OCI-LY3 (cell line): ENCODE measurements around the gene CEBPB.

ENCODE experiments used
- H2AFZ ChIP-seq: fragments of 200-600, 300-600 bp; shearing (Covaris generic); 2 replicates; pipeline ENCODE4 v1.6.0; 2014; ENCODE audit warnings: antibody characterized with exemption, low read depth, low read length
- H3K27ac ChIP-seq: fragments of 200-600, 300-600 bp; sonication (generic); 2 replicates; pipeline ENCODE4 v1.5.1; 2014; ENCODE audit warnings: mild to moderate bottlenecking, low read length, moderate library complexity, mixed read lengths
- H3K27me3 ChIP-seq: fragments of 200-600, 300-600 bp; sonication (generic); 2 replicates; pipeline ENCODE4 v1.6.1; 2014; ENCODE audit warnings: low read depth, low read length, mixed read lengths
- H3K36me3 ChIP-seq: fragments of 200-600, 300-600 bp; sonication (generic); replicated peaks from 2 replicates; pipeline ENCODE3; 2014; ENCODE audit warnings: low read depth, low read length, mixed read lengths
- H3K4me1 ChIP-seq: fragments of 300-600, 200-600 bp; sonication (generic); 2 replicates; pipeline ENCODE4 v1.6.1; 2014; ENCODE audit warnings: low read length, mixed read lengths
- H3K4me2 ChIP-seq: fragments of 200-600, 300-600 bp; sonication (generic); 2 replicates; pipeline ENCODE4 v1.6.1; 2014; ENCODE audit warnings: low read length, mixed read lengths
- H3K4me3 ChIP-seq: fragments of 300-600, 200-600 bp; sonication (generic); 2 replicates; pipeline ENCODE4 v1.5.1; 2014; ENCODE audit warnings: antibody characterized with exemption, mild to moderate bottlenecking, low read length, moderate library complexity
- H3K79me2 ChIP-seq: fragments of 300-600, 200-600 bp; shearing (Covaris generic); 2 replicates; pipeline ENCODE4 v1.6.1; 2014; ENCODE audit warnings: mild to moderate bottlenecking, low read length, mixed read lengths
- H3K9ac ChIP-seq: fragments of 300-600, 200-600 bp; shearing (Covaris generic); 2 replicates; pipeline ENCODE4 v1.6.0; 2014; ENCODE audit warnings: mild to moderate bottlenecking, low read length, moderate library complexity
- H3K9me3 ChIP-seq: fragments of 200-600, 300-600 bp; shearing (Covaris generic); 2 replicates; pipeline ENCODE4 v1.6.1; 2014; ENCODE audit warnings: low read length, mixed read lengths; ENCODE audit not compliant: insufficient read depth
- H4K20me1 ChIP-seq: fragments of 200-600, 300-600 bp; sonication (generic); 2 replicates; pipeline ENCODE4 v1.6.1; 2016; ENCODE audit warnings: low read length, mixed read lengths; ENCODE audit not compliant: insufficient read depth
- EZH2phosphoT487 ChIP-seq: fragments of 200-600 bp; shearing (Covaris generic); IDR thresholded peaks from 2 replicates; pipeline ENCODE4 v1.6.1; 2018; ENCODE audit warnings: antibody characterized with exemption, mixed run types, low read depth
- TF ChIP-seq, protein P1 (sequence below): fragments of 200-600, 300-600 bp; sonication (generic); IDR thresholded peaks from 2 replicates; pipeline ENCODE4 v1.5.1; 2014; ENCODE audit warnings: antibody characterized with exemption, low read length, low read depth

Gene CEBPB

GRCh38 chr20:50144362-50144761 is 46.3 kb upstream of the CEBPB start:
- peaks cover 29% of the 10 kb centered on the region for H3K79me2 ChIP-seq
- H4K20me1 ChIP-seq = peaks cover 21% of the 10 kb centered on the region
- no peak overlapping the region for H3K27ac ChIP-seq
- H3K9me3 ChIP-seq = no peaks in the 10 kb centered on the region
- H3K4me2 ChIP-seq = no peak overlapping the region
- no peak overlapping the region for H3K9ac ChIP-seq
- H3K4me1 ChIP-seq = no peaks in the 10 kb centered on the region
- TF ChIP-seq, protein P1, sequence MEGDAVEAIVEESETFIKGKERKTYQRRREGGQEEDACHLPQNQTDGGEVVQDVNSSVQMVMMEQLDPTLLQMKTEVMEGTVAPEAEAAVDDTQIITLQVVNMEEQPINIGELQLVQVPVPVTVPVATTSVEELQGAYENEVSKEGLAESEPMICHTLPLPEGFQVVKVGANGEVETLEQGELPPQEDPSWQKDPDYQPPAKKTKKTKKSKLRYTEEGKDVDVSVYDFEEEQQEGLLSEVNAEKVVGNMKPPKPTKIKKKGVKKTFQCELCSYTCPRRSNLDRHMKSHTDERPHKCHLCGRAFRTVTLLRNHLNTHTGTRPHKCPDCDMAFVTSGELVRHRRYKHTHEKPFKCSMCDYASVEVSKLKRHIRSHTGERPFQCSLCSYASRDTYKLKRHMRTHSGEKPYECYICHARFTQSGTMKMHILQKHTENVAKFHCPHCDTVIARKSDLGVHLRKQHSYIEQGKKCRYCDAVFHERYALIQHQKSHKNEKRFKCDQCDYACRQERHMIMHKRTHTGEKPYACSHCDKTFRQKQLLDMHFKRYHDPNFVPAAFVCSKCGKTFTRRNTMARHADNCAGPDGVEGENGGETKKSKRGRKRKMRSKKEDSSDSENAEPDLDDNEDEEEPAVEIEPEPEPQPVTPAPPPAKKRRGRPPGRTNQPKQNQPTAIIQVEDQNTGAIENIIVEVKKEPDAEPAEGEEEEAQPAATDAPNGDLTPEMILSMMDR = no peak
- no peak for TF ChIP-seq EZH2phosphoT487
- H3K27me3 ChIP-seq = no peaks in the 10 kb centered on the region
- H3K4me3 ChIP-seq = no peak overlapping the region
- peaks cover 40% of the 10 kb centered on the region for H3K36me3 ChIP-seq
- no peak overlapping the region for H2AFZ ChIP-seq

DNA sequence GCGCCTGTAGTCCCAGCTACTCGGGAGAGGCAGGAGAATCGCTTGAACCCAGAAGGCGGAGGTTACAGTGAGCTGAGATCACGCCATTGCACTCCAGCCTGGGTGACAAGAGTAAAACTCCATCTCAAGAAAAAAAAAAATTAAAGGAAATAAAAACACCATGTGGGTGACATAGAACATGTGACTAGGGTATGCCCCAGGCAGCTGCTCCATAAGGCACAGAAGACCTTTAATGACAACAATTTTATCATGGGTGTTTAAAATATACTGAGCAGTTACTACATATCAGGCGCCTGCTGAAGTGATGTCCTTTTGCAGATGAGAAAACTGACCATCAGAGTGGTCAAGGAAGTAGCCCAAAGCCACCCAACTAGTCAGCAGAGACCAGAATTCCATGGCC is 45.1 kb upstream of the CEBPB start:
- no peak overlapping the region for H2AFZ ChIP-seq
- no peak for TF ChIP-seq EZH2phosphoT487
- TF ChIP-seq, protein P1 = no peak
- H3K4me2 ChIP-seq = no peak overlapping the region
- H3K27me3 ChIP-seq = no peaks in the 10 kb centered on the region
- no peak overlapping the region for H3K4me3 ChIP-seq
- H3K36me3 ChIP-seq = peaks cover 32% of the 10 kb centered on the region
- H3K9ac ChIP-seq = no peak overlapping the region
- H4K20me1 ChIP-seq = peaks cover 21% of the 10 kb centered on the region; the same call in 1 of the 2 replicates
- no peak overlapping the region for H3K27ac ChIP-seq
- H3K4me1 ChIP-seq = no peaks in the 10 kb centered on the region
- H3K9me3 ChIP-seq = no peaks in the 10 kb centered on the region
- H3K79me2 ChIP-seq = peaks cover 36% of the 10 kb centered on the region

DNA sequence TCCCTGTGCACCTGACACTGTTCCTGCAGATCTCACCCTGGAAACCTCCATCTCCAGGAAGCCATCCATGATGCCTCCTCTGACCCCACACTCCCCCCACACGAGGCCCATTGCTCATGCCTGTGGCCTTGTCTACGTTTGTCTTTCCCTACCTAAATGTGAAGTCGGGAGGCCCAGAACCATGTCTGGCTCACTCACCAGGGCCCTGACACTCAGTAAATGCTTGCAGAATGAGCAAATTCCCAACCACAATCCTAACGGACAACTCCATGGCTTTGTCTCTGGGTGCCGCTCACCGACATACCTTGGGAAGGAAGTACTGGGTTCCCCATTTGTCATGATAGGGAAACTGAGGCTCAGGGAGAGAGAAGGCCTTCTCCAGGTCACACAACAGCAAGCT is 44.4 kb upstream of the CEBPB start:
- Histone ChIP-seq H2AFZ (no peak overlapping the region), H3K27ac (no peak overlapping the region)

GRCh38 chr20:50146732-50147662 is 43.6 kb upstream of the CEBPB start:
- Histone ChIP-seq H3K9me3 (no peaks in the 10 kb centered on the region), H2AFZ (no peak overlapping the region), H3K79me2 (peaks cover 47% of the 10 kb centered on the region), H3K9ac (no peak overlapping the region), H4K20me1 (0 out of 2 replicates have a peak, but pooled peaks cover 9% of the 10 kb centered on the region), H3K4me2 (no peak overlapping the region), H3K36me3 (peaks cover 22% of the 10 kb centered on the region), H3K27me3 (no peaks in the 10 kb centered on the region), H3K4me1 (peaks cover 3% of the 10 kb centered on the region), H3K4me3 (no peak overlapping the region), H3K27ac (no peak overlapping the region)
- TF ChIP-seq EZH2phosphoT487 = no peak
- TF ChIP-seq, protein P1 = no peak

More for the DNA sequence above, 44.4 kb upstream of the CEBPB start:
- peaks cover 41% of the 10 kb centered on the region for H3K79me2 ChIP-seq
- no peaks in the 10 kb centered on the region for H3K27me3 ChIP-seq
- H3K4me3 ChIP-seq = no peak overlapping the region
- H3K36me3 ChIP-seq = peaks cover 29% of the 10 kb centered on the region
- TF ChIP-seq, protein P1 = no peak
- no peak for TF ChIP-seq EZH2phosphoT487
- no peaks in the 10 kb centered on the region for H3K9me3 ChIP-seq
- H4K20me1 ChIP-seq = 0 out of 2 replicates have a peak, but pooled peaks cover 14% of the 10 kb centered on the region
- no peak overlapping the region for H3K9ac ChIP-seq
- H3K4me2 ChIP-seq = no peak overlapping the region
- no peaks in the 10 kb centered on the region for H3K4me1 ChIP-seq
